Measurements from ENCODE around the gene SYNJ1.

SYNJ1 gene

GRCh38 chr21:32581732-32582131 is 146.1 kb downstream of the SYNJ1 start:
- Histone ChIP-seq H3K27me3 (no peaks in the 10 kb centered on the region), H3K36me3 (no peaks in the 10 kb centered on the region), H3K4me3 (ENCODE audit: low read depth in 1 of 2, low read length in 1 of 2) (no peak overlapping the region), H3K4me1 (ENCODE audit: control insufficient read depth in 1 of 2, insufficient read depth in 1 of 2, low read depth in 1 of 2, low read length in 1 of 2) (no peaks in the 10 kb centered on the region), H3K27ac (no peak overlapping the region), H3K9me3 (no peaks in the 10 kb centered on the region)
- TF ChIP-seq CTCF (IDR thresholded peaks at IDR 0.05): no peak

GRCh38 chr21:32580949-32581348 is 146.9 kb downstream of the SYNJ1 start:
- no peaks in the 10 kb centered on the region for H3K4me1 ChIP-seq (ENCODE audit: control insufficient read depth in 1 of 2, insufficient read depth in 1 of 2, low read depth in 1 of 2, low read length in 1 of 2)
- H3K4me3 ChIP-seq (ENCODE audit: low read depth in 1 of 2, low read length in 1 of 2): no peak overlapping the region
- no peaks in the 10 kb centered on the region for H3K27me3 ChIP-seq
- TF ChIP-seq CTCF (IDR thresholded peaks at IDR 0.05): no peak
- no peaks in the 10 kb centered on the region for H3K36me3 ChIP-seq
- no peak overlapping the region for H3K27ac ChIP-seq
- no peaks in the 10 kb centered on the region for H3K9me3 ChIP-seq

Measured in neutrophil (primary cell).